Vagina (tissue), 2 donors: Measurements from ENCODE around the gene ZSWIM4. TPM values are rescaled to one million over a fixed set of nuclear protein-coding genes. Genes with fewer than 3 reads are reported as not detected.
A peak's percentile ranks its signal among the peaks of the same experiment; 100 is the strongest.

Source experiments
- DNase-seq, 2 donors: peaks; one replicate each; pipeline ENCODE4 v3.0.0-alpha.2; 2017; ENCODE audit errors: extremely low spot score in 2 of 2
- H3K27ac ChIP-seq: fragments of 200-600 bp; sonication (generic); one replicate; pipeline ENCODE4 v1.5.1; 2019
- H3K27me3 ChIP-seq: fragments of 200-600 bp; sonication (generic); one replicate; pipeline ENCODE4 v1.5.1; 2019
- H3K36me3 ChIP-seq, 2 donors: fragments of 200-600 bp; sonication (generic); one replicate each; pipeline ENCODE4 v1.5.1; 2017 to 2019
- H3K4me1 ChIP-seq: fragments of 200-600 bp; sonication (generic); one replicate; pipeline ENCODE4 v1.5.1; 2019
- H3K4me3 ChIP-seq, 2 donors: fragments of 200-600 bp; sonication (generic); 1 replicate in 1 of 2; 2 replicates in 1 of 2; pipeline ENCODE4 v1.5.1; 2016 to 2019
- H3K9me3 ChIP-seq: fragments of 200-600 bp; sonication (generic); one replicate; pipeline ENCODE4 v1.5.1; 2019
- POLR2A ChIP-seq, 2 donors: fragments of 450-650 bp; IDR thresholded peaks; one replicate each; pipeline ENCODE4 v1.6.1; 2017; ENCODE audit warnings: antibody characterized with exemption in 2 of 2, mild to moderate bottlenecking in 2 of 2, moderate library complexity in 2 of 2
- POLR2AphosphoS5 ChIP-seq, 2 donors: sonication (generic); formaldehyde crosslinking; IDR thresholded peaks; one replicate each; pipeline ENCODE4 v1.9.0; 2017; ENCODE audit warnings: antibody characterized with exemption in 2 of 2, mild to moderate bottlenecking in 2 of 2, low read depth in 1 of 2; ENCODE audit not compliant: insufficient read depth in 1 of 2
- intact Hi-C: fragments of 100-400 bp; cut with DNase I; formaldehyde crosslinking; loops from one replicate; pipeline ENCODE4 v1.15.1; 2023
- total RNA-seq: library from RNA; depleted of rRNA; stranded (reverse); fragments of >200 nt; gene quantifications from one replicate; pipeline ENCODE4 v1.2.3, GENCODE V29; 2016
- TF ChIP-seq, protein P1 (sequence below), 3 experiments: fragments of 450-650 bp in 2 of 3; fragments of 200-600 bp in 1 of 3; sonication (generic) in 1 of 3; IDR thresholded peaks; one replicate each; pipeline ENCODE4 v1.5.1; 2017 to 2019; ENCODE audit warnings: antibody characterized with exemption in 3 of 3, mild to moderate bottlenecking in 2 of 3, moderate library complexity in 2 of 3

ZSWIM4 gene
- total RNA-seq, 1 donor from 2014 or later, result 13.0 TPM

DNA sequence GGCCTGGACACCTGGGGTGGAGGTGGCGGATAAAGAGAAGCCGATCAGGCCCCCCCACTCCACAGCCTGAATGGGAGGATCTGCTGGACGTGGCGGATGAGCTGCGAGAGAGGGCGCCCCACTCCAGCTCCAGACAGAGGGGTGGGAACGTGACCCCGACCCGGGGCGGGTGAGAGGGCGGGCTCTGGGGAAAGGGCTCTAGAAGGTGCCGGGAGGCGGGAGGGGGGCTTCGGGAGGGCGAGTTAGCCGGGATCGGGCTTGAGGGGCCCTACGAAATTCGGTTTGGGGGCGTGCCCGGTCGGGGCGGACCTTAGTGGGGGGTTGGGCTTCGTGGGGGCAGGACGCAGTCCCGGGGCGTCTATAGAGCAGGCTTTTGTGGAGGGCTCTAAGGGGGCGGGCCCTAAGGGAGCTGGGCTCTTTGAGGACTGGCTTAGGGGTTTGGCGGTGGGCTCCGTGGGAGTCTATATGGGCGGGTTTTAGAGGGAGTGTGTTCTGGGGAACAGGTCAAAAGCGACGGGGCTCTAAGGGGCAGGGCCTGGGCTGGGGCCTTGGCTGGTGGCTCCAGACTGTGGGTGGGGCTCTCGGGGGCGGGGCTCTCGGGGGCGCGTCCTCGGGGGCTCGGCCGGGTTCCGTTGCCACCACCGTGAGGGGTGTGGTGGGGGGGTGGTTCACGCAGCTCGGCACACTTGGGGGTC lies 77.6 kb downstream of the ZSWIM4 start:
- H3K27me3 ChIP-seq, result no peaks in the 10 kb centered on the region
- peak overlapping the region; percentile 45 to 50 for H3K4me3 ChIP-seq
- no peak for TF ChIP-seq POLR2A (IDR thresholded peaks at IDR 0.05)
- TF ChIP-seq POLR2AphosphoS5 (IDR thresholded peaks at IDR 0.05; ENCODE audit: insufficient read depth in 1 of 2, low read depth in 1 of 2), result no peak
- TF ChIP-seq, protein P1, sequence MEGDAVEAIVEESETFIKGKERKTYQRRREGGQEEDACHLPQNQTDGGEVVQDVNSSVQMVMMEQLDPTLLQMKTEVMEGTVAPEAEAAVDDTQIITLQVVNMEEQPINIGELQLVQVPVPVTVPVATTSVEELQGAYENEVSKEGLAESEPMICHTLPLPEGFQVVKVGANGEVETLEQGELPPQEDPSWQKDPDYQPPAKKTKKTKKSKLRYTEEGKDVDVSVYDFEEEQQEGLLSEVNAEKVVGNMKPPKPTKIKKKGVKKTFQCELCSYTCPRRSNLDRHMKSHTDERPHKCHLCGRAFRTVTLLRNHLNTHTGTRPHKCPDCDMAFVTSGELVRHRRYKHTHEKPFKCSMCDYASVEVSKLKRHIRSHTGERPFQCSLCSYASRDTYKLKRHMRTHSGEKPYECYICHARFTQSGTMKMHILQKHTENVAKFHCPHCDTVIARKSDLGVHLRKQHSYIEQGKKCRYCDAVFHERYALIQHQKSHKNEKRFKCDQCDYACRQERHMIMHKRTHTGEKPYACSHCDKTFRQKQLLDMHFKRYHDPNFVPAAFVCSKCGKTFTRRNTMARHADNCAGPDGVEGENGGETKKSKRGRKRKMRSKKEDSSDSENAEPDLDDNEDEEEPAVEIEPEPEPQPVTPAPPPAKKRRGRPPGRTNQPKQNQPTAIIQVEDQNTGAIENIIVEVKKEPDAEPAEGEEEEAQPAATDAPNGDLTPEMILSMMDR (IDR thresholded peaks at IDR 0.05), result no peak
- intact Hi-C loops, result loop anchor here (10.0 kb wide), 1 partner anchor 278 kb away; no protein-coding TSS in a partner anchor
- DNase-seq, result no peak
- H3K27ac ChIP-seq, result peak overlapping the region; percentile 23
- no peaks in the 10 kb centered on the region for H3K36me3 ChIP-seq
- H3K9me3 ChIP-seq, result no peaks in the 10 kb centered on the region
- H3K4me1 ChIP-seq, result peaks cover 13% of the 10 kb centered on the region

DNA sequence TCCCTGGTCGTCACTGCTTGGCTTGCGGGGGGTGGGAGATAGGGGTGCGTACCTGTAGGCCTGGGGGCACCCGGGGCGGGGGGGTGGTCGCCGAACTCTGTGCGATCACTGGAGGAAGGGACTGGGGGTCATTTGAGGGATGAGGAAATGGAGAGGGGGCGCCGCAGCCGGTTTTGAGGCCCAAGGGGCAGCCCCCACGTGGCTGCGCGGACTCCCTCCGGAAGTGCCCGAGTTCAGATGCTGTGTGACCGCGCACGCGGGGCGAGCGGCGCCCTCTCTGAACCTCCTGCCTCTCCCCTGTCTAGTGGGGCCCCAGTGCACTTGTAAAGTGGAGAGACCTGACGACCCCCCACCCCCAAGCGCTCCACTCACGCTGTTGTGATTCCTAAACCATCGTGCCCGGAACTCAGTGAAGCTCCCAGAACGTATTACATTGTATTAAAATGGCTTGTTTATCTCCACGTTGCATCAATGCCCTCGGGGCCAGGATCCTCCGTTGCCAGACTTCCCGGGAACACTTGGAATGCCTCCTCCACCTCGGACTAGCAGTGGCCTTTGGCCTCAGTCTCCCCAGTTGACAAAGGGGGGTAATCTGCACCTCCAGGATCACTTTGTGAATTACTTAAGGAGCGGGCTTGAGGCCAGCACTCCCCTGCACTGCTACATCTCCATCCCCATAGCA lies 78.7 kb downstream of the ZSWIM4 start:
- no peak overlapping the region for H3K4me3 ChIP-seq
- H3K27me3 ChIP-seq, result no peaks in the 10 kb centered on the region
- DNase-seq, result no peak
- no peaks in the 10 kb centered on the region for H3K9me3 ChIP-seq
- intact Hi-C loops, result loop anchor here (10.0 kb wide), 1 partner anchor 279 kb away; no protein-coding TSS in a partner anchor
- H3K36me3 ChIP-seq, result no peaks in the 10 kb centered on the region
- TF ChIP-seq, protein P1 (IDR thresholded peaks at IDR 0.05), result no peak
- TF ChIP-seq POLR2AphosphoS5 (IDR thresholded peaks at IDR 0.05; ENCODE audit: insufficient read depth in 1 of 2, low read depth in 1 of 2) (no peak), POLR2A (IDR thresholded peaks at IDR 0.05) (no peak)
- no peak overlapping the region for H3K27ac ChIP-seq
- H3K4me1 ChIP-seq, result peaks cover 13% of the 10 kb centered on the region

DNA sequence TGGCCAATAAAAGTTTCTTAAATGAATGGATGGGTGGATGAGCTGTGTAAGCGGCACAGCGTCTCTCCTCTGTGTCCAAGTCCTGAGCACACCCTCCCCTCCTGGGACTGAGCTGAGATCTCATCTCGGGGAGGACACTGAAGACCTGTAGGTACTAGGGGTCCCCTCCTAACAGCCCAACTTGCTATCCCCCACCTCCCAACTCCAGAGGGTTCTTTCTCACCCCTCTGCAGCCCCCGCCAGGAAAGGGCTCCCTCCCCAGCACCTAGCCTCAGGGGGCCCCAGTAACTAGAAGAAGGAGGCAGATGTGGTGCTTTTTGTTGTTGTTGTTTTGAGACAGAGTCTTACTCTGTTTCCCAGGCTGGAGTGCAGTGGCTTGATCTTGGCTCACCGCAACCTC lies 80.6 kb downstream of the ZSWIM4 start:
- intact Hi-C loops, result loop anchor here (10.0 kb wide), 1 partner anchor 281 kb away; no protein-coding TSS in a partner anchor
- H3K36me3 ChIP-seq, result no peaks in the 10 kb centered on the region

DNA sequence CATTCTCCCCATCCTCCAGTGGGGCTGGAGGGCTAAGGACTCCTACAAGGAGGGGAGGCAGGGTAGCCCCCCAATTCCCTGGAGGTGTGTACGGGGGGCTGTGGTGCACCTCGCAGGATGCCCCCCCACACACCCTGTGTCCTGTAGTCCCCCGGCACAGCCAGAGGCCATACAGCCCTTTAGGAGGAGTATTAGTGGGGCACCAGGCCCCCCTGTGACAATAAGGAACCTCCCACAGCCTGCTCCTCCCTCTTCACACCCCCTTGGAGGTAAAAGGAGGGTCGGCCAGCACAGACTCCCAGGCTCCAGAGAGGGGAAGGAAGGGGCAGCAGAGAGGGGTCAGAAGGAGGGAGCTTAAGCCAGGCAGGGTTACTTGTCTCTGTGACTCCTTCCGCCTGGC lies 81.6 kb downstream of the ZSWIM4 start, which contains the start of gene NANOS3:
TSS of gene NANOS3 (plus strand) at position 301 of the 400 bp plus-strand sequence. CDS start 115 bp downstream, outside the sequence.
- TF ChIP-seq, protein P1 (IDR thresholded peaks at IDR 0.05), result no peak
- TF ChIP-seq POLR2AphosphoS5 (IDR thresholded peaks at IDR 0.05; ENCODE audit: insufficient read depth in 1 of 2, low read depth in 1 of 2), result no peak
- no peak for TF ChIP-seq POLR2A (IDR thresholded peaks at IDR 0.05)
- intact Hi-C loops, result loop anchor here (10.0 kb wide), 1 partner anchor 282 kb away; no protein-coding TSS in a partner anchor
- Histone ChIP-seq H3K36me3 (no peaks in the 10 kb centered on the region), H3K4me1 (peaks cover 37% of the 10 kb centered on the region), H3K27me3 (no peaks in the 10 kb centered on the region), H3K4me3 (no peak within 1 kb of the TSS), H3K9me3 (no peaks in the 10 kb centered on the region), H3K27ac (no peak within 1 kb of the TSS)
- no peak for DNase-seq

More for the DNA sequence above, 80.6 kb downstream of the ZSWIM4 start:
- TF ChIP-seq, protein P1 (IDR thresholded peaks at IDR 0.05), result no peak
- TF ChIP-seq POLR2AphosphoS5 (IDR thresholded peaks at IDR 0.05; ENCODE audit: insufficient read depth in 1 of 2, low read depth in 1 of 2), result no peak
- TF ChIP-seq POLR2A (IDR thresholded peaks at IDR 0.05), result no peak
- no peaks in the 10 kb centered on the region for H3K9me3 ChIP-seq
- no peak overlapping the region for H3K27ac ChIP-seq
- H3K27me3 ChIP-seq, result no peaks in the 10 kb centered on the region
- peaks cover 27% of the 10 kb centered on the region for H3K4me1 ChIP-seq
- no peak overlapping the region for H3K4me3 ChIP-seq
- DNase-seq, result no peak
